Endodermal cell (in vitro differentiated cells): ENCODE data around the gene PDK2. TPM values are rescaled to one million over a fixed set of nuclear protein-coding genes. Genes with fewer than 3 reads are reported as not detected.

Experiments used
- DNase-seq: peaks from one replicate; pipeline ENCODE4 v3.0.0-alpha.2; 2017
- H3K27ac ChIP-seq: 2 replicates; pipeline ENCODE4 v1.5.1; 2013; ENCODE audit warnings: mild to moderate bottlenecking, low read depth, low read length, moderate library complexity
- H3K27me3 ChIP-seq: 2 replicates; pipeline ENCODE4 v1.6.1; 2013; ENCODE audit warnings: mild to moderate bottlenecking, low read length, moderate library complexity; ENCODE audit not compliant: insufficient read depth, control insufficient read depth, poor library complexity, severe bottlenecking
- H3K36me3 ChIP-seq: 2 replicates; pipeline ENCODE4 v1.7.0; 2013; ENCODE audit warnings: mild to moderate bottlenecking, low read length, moderate library complexity; ENCODE audit not compliant: control insufficient read depth, insufficient read depth
- H3K4me1 ChIP-seq: one replicate; pipeline ENCODE4 v1.7.0; 2013; ENCODE audit warnings: low read length; ENCODE audit not compliant: control insufficient read depth, insufficient read depth
- H3K4me3 ChIP-seq: 2 replicates; pipeline ENCODE4 v1.5.1; 2013; ENCODE audit warnings: mild to moderate bottlenecking, low read length, moderate library complexity
- H3K9ac ChIP-seq: 2 replicates; pipeline ENCODE4 v1.6.1; 2013; ENCODE audit warnings: mild to moderate bottlenecking, low read length, moderate library complexity; ENCODE audit not compliant: poor library complexity, severe bottlenecking; ENCODE audit errors: extremely low read depth
- H3K9me3 ChIP-seq: 2 replicates; pipeline ENCODE4 v1.6.1; 2013; ENCODE audit warnings: mild to moderate bottlenecking, low read length, moderate library complexity; ENCODE audit not compliant: control insufficient read depth
- H3K27ac Mint-ChIP-seq: 2 replicates; pipeline ENCODE4 v1.8.0; 2020; ENCODE audit warnings: mixed read lengths
- H3K27me3 Mint-ChIP-seq: 2 replicates; pipeline ENCODE4 v1.8.0; 2021; ENCODE audit warnings: mild to moderate bottlenecking, mixed read lengths; ENCODE audit not compliant: insufficient read depth
- H3K36me3 Mint-ChIP-seq: 2 replicates; pipeline ENCODE4 v1.8.0; 2020; ENCODE audit warnings: low read depth, mixed read lengths
- H3K4me1 Mint-ChIP-seq: 2 replicates; pipeline ENCODE4 v1.8.0; 2020; ENCODE audit warnings: mixed read lengths
- H3K4me3 Mint-ChIP-seq: 2 replicates; pipeline ENCODE4 v1.8.0; 2020; ENCODE audit warnings: mild to moderate bottlenecking, moderate library complexity, mixed read lengths
- H3K9me3 Mint-ChIP-seq: 2 replicates; pipeline ENCODE4 v1.8.0; 2020; ENCODE audit warnings: mild to moderate bottlenecking, mixed read lengths
- WGBS, 2 experiments: methylation state at CpG; one replicate each; pipeline versions ENCODE4 v1.1.5 to v1.1.7; 2013; ENCODE audit warnings: missing lambda C conversion rate in 2 of 2, mixed read lengths in 1 of 2; ENCODE audit not compliant: insufficient coverage in 1 of 2, insufficient read length in 1 of 2; 5-methylcytosine and 5-hydroxymethylcytosine counted together
- total RNA-seq, 2 donors: library from RNA; stranded (reverse); fragmentation: NEBNext Ultra II Directional in 1 of 2; extraction: Animal tissue kit (Norgen Biotek cat#: 25700) in 1 of 2; gene quantifications; 2 replicates in 1 of 2; 3 replicates in 1 of 2; pipeline ENCODE4 v1.2.1, GENCODE V29; 2021
- TF ChIP-seq, protein P1 (sequence below): fragments of 200-600 bp; sonication (generic); conservative IDR thresholded peaks from 2 replicates; pipeline ENCODE4 v1.5.0; 2021; ENCODE audit warnings: antibody characterized with exemption, mild to moderate bottlenecking

The PDK2 gene
- total RNA-seq, 2 donors from 2014 or later: 23.0 to 24.2 TPM

DNA sequence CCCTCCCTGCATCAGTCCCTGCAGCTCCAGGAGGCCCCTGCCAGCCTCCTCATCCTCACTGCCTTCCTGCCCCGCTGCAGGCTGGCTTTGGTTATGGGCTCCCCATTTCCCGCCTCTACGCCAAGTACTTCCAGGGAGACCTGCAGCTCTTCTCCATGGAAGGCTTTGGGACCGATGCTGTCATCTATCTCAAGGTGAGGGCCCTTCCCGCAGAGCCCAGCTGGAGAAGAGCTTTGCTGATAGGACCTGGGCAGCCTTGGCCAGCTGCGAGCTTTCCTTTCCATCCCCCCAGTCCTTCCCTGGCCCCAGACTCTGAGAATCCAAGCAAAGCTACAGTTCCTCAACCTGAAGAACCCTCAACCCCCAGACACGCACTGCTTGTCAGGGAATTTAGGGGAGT, 14.1 kb downstream of the PDK2 start:
- no peak overlapping the region for H3K27ac ChIP-seq
- peaks cover 9% of the 10 kb centered on the region for H3K4me1 ChIP-seq
- no peak overlapping the region for H3K9ac ChIP-seq
- H3K4me1 Mint-ChIP-seq: peaks cover 5% of the 10 kb centered on the region
- H3K9me3 ChIP-seq: no peaks in the 10 kb centered on the region
- DNase-seq: no peak
- no peaks in the 10 kb centered on the region for H3K27me3 ChIP-seq
- 94 to 95% methylated on average over 5 to 7 of the region's 7 CpGs for WGBS, 2 experiments
- H3K9me3 Mint-ChIP-seq: no peaks in the 10 kb centered on the region
- no peaks in the 10 kb centered on the region for H3K27me3 Mint-ChIP-seq
- no peak overlapping the region for H3K27ac Mint-ChIP-seq
- H3K4me3 Mint-ChIP-seq: no peak overlapping the region
- peaks cover 5% of the 10 kb centered on the region for H3K36me3 Mint-ChIP-seq
- no peak overlapping the region for H3K4me3 ChIP-seq
- TF ChIP-seq, protein P1, sequence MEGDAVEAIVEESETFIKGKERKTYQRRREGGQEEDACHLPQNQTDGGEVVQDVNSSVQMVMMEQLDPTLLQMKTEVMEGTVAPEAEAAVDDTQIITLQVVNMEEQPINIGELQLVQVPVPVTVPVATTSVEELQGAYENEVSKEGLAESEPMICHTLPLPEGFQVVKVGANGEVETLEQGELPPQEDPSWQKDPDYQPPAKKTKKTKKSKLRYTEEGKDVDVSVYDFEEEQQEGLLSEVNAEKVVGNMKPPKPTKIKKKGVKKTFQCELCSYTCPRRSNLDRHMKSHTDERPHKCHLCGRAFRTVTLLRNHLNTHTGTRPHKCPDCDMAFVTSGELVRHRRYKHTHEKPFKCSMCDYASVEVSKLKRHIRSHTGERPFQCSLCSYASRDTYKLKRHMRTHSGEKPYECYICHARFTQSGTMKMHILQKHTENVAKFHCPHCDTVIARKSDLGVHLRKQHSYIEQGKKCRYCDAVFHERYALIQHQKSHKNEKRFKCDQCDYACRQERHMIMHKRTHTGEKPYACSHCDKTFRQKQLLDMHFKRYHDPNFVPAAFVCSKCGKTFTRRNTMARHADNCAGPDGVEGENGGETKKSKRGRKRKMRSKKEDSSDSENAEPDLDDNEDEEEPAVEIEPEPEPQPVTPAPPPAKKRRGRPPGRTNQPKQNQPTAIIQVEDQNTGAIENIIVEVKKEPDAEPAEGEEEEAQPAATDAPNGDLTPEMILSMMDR: no peak
- H3K36me3 ChIP-seq: peaks cover 5% of the 10 kb centered on the region

DNA sequence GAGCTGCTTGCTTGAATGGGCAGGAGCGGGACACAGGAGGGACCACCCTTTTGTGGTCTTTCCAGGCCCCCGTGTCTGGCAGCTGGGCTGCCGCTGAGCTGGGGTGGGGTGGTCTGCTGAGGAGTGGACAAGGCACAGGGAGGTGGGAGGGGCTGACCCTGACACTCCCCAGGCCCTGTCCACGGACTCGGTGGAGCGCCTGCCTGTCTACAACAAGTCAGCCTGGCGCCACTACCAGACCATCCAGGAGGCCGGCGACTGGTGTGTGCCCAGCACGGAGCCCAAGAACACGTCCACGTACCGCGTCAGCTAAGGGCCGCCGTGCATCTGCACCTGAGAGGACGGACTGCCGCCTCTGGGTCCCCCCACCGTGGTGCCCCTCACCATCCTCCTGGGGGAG, 14.6 kb downstream of the PDK2 start:
- Histone ChIP-seq H3K9ac (no peak overlapping the region), H3K36me3 (peaks cover 5% of the 10 kb centered on the region), H3K4me1 (peaks cover 9% of the 10 kb centered on the region), H3K4me3 (no peak overlapping the region), H3K27ac (no peak overlapping the region), H3K9me3 (no peaks in the 10 kb centered on the region), H3K27me3 (no peaks in the 10 kb centered on the region)
- WGBS, 2 experiments: 93 to 94% methylated on average over 14 to 19 of the region's 19 CpGs
- TF ChIP-seq, protein P1: no peak
- DNase-seq: no peak
- no peaks in the 10 kb centered on the region for H3K9me3 Mint-ChIP-seq
- H3K27ac Mint-ChIP-seq: no peak overlapping the region
- H3K4me3 Mint-ChIP-seq: no peak overlapping the region
- peaks cover 5% of the 10 kb centered on the region for H3K4me1 Mint-ChIP-seq
- H3K27me3 Mint-ChIP-seq: no peaks in the 10 kb centered on the region
- peaks cover 5% of the 10 kb centered on the region for H3K36me3 Mint-ChIP-seq

DNA sequence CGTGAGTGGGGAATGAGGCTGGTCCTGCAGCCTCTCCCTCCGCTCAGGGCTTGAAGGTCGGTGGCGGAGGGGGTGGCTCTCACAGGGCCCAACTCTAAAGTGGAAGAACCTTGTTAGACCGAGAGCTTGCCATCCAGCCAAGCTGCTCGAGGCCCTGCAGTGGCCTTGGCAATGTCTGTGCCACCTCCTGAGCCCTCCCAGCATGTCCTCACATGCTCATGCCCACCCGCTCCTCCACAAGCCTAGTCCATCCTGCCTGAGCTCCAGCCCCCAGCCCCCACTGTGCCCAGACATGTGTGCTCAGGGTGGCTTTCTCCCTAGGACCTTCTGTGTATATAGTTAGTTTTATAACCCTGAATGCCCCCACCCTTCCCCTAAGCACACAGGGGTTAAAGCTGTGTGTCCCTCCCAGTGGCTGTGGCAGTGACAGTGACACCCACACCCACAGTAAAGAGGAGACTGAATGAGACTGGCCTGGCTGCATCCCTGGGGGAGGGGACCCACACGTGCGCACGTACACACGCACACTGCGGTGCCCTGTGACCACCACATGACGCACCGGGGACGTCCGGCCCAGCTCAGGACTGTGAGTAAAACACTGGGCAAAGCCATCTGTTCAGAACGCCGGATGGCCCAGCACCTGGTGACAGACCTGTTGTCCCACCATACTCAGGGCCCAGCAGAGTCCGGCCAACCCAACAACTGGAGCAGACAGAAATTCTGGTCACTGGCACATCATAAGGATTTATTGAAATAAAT, 15.6 kb downstream of the PDK2 start:
- TF ChIP-seq, protein P1: no peak
- Mint-ChIP-seq H3K36me3 (peaks cover 4% of the 10 kb centered on the region), H3K27ac (no peak overlapping the region), H3K27me3 (no peaks in the 10 kb centered on the region), H3K4me1 (peaks cover 10% of the 10 kb centered on the region), H3K4me3 (no peak overlapping the region), H3K9me3 (no peaks in the 10 kb centered on the region)
- Histone ChIP-seq H3K4me1 (peaks cover 9% of the 10 kb centered on the region), H3K9ac (no peak overlapping the region), H3K9me3 (no peaks in the 10 kb centered on the region), H3K27me3 (no peaks in the 10 kb centered on the region), H3K27ac (peak overlapping the region; percentile 59), H3K36me3 (peaks cover 5% of the 10 kb centered on the region), H3K4me3 (no peak overlapping the region)
- WGBS, 2 experiments: 93 to 97% methylated on average over 18 to 19 of the region's 19 CpGs
- DNase-seq: no peak
